H1 (cell line): ENCODE results near the gene UQCR10. TPM values are rescaled to one million over a fixed set of nuclear protein-coding genes. Genes with fewer than 3 reads are reported as not detected.

Source experiments
- CTCF ChIA-PET: fragments of 300-600 bp; sonication (Branson Sonifier 250); formaldehyde crosslinking; loops from one replicate; lab custom pipeline; 2021; ENCODE audit not compliant: partially characterized antibody; lab: Charles Lee
- POLR2A ChIA-PET: fragments of 300-600 bp; sonication (Branson Sonifier 250); formaldehyde crosslinking; loops from one replicate; lab custom pipeline; 2021; ENCODE audit warnings: inconsistent platforms; ENCODE audit not compliant: partially characterized antibody; lab: Charles Lee
- DNase-seq, 2 experiments: peaks; one replicate each; pipeline versions ENCODE4 v3.0.0 to v3.0.0-alpha.2; 2010 to 2022; ENCODE audit warnings: low spot score in 2 of 2, low read depth in 1 of 2, mixed read lengths in 1 of 2
- FAIRE-seq: peaks from 2 replicates; lab custom pipeline; 2011; peaks lifted over from hg19 to GRCh38; lab: Jason Lieb, UNC
- H2AFZ ChIP-seq: 2 replicates; pipeline ENCODE4 v1.8.1; 2012; ENCODE audit warnings: low read length, inconsistent platforms
- H2AK5ac ChIP-seq: 2 replicates; pipeline ENCODE4 v1.6.1; 2013; ENCODE audit warnings: low read depth, low read length
- H2BK120ac ChIP-seq: replicated peaks from 2 replicates; pipeline ENCODE3; 2013; ENCODE audit warnings: low read depth, low read length, inconsistent platforms
- H2BK12ac ChIP-seq: 2 replicates; pipeline ENCODE4 v1.6.1; 2013; ENCODE audit warnings: low read depth, low read length
- H2BK15ac ChIP-seq: 2 replicates; pipeline ENCODE4 v1.6.1; 2013; ENCODE audit warnings: low read length
- H2BK20ac ChIP-seq: 2 replicates; pipeline ENCODE4 v1.6.1; 2013; ENCODE audit warnings: low read length
- H2BK5ac ChIP-seq: 2 replicates; pipeline ENCODE4 v1.6.1; 2013; ENCODE audit warnings: low read depth, low read length
- H3K14ac ChIP-seq: 2 replicates; pipeline ENCODE4 v1.6.1; 2013; ENCODE audit warnings: inconsistent platforms; ENCODE audit not compliant: insufficient read length
- H3K18ac ChIP-seq: 2 replicates; pipeline ENCODE4 v1.6.1; 2013; ENCODE audit warnings: low read length; ENCODE audit errors: extremely low read depth
- H3K23ac ChIP-seq: 2 replicates; pipeline ENCODE4 v1.6.1; 2013; ENCODE audit warnings: inconsistent platforms; ENCODE audit not compliant: insufficient read length
- H3K23me2 ChIP-seq: 2 replicates; pipeline ENCODE4 v1.6.1; 2013; ENCODE audit warnings: low read depth, low read length
- H3K27ac ChIP-seq: 2 replicates; pipeline ENCODE4 v1.6.1; 2011; ENCODE audit warnings: low read depth, low read length, inconsistent platforms
- H3K27me3 ChIP-seq, 4 experiments: replicated peaks in 1 of 4; 1 replicate in 1 of 4; 2 replicates in 3 of 4; pipeline versions ENCODE4 v1.6.1 to v1.8.1; 2011 to 2013; ENCODE audit warnings: low read length in 3 of 4, mild to moderate bottlenecking in 3 of 4, inconsistent platforms in 2 of 4, mixed read lengths in 2 of 4, moderate library complexity in 1 of 4; ENCODE audit not compliant: control insufficient read depth in 3 of 4, insufficient read depth in 3 of 4; ENCODE audit errors: extremely low read depth in 1 of 4
- H3K36me3 ChIP-seq, 4 experiments: 2 replicates each; pipeline versions ENCODE4 v1.6.1 to v1.8.1; 2011 to 2013; ENCODE audit warnings: mild to moderate bottlenecking in 4 of 4, low read length in 3 of 4, moderate library complexity in 2 of 4, control low read depth in 1 of 4, inconsistent platforms in 1 of 4; ENCODE audit not compliant: insufficient read depth in 4 of 4, control insufficient read depth in 2 of 4
- H3K4ac ChIP-seq: replicated peaks from 2 replicates; pipeline ENCODE3; 2013; ENCODE audit warnings: low read length, low read depth, mixed read lengths, inconsistent platforms; ENCODE audit not compliant: insufficient read length
- H3K4me1 ChIP-seq, 4 experiments: replicated peaks in 1 of 4; 1 replicate in 1 of 4; 2 replicates in 3 of 4; pipeline versions ENCODE4 v1.6.1 to v1.8.1; 2011 to 2013; ENCODE audit warnings: low read length in 3 of 4, inconsistent platforms in 2 of 4, mixed read lengths in 1 of 4; ENCODE audit not compliant: insufficient read depth in 4 of 4, control insufficient read depth in 3 of 4
- H3K4me2 ChIP-seq, 2 experiments: 2 replicates each; pipeline versions ENCODE4 v1.6.1 to v1.8.1; 2011 to 2013; ENCODE audit warnings: low read depth in 2 of 2, low read length in 2 of 2, control low read depth in 1 of 2, inconsistent platforms in 1 of 2, mild to moderate bottlenecking in 1 of 2; ENCODE audit not compliant: insufficient read depth in 1 of 2
- H3K4me3 ChIP-seq, 4 experiments: fragments of 200-600, 300-600 bp in 1 of 4; sonication (generic), shearing (Covaris generic), sonication (Bioruptor Twin) in 1 of 4; 2 replicates each; pipeline versions ENCODE4 v1.5.1 to v1.8.1; 2011 to 2016; ENCODE audit warnings: low read length in 4 of 4, low read depth in 3 of 4, control low read depth in 2 of 4, inconsistent platforms in 2 of 4, mild to moderate bottlenecking in 2 of 4, mixed read lengths in 1 of 4, moderate library complexity in 1 of 4; ENCODE audit not compliant: insufficient read depth in 2 of 4; ENCODE audit errors: extremely low read depth in 1 of 4
- H3K56ac ChIP-seq: replicated peaks from 2 replicates; pipeline ENCODE3; 2013; ENCODE audit warnings: low read depth, mild to moderate bottlenecking, mixed read lengths, low read length, inconsistent platforms; ENCODE audit not compliant: insufficient read length
- H3K79me1 ChIP-seq: 2 replicates; pipeline ENCODE4 v1.6.1; 2013; ENCODE audit warnings: low read depth, low read length, control low read depth
- H3K79me2 ChIP-seq, 2 experiments: 2 replicates each; pipeline versions ENCODE4 v1.6.1 to v1.8.1; 2012 to 2013; ENCODE audit warnings: low read length in 2 of 2, mild to moderate bottlenecking in 2 of 2, inconsistent platforms in 1 of 2; ENCODE audit not compliant: insufficient read depth in 2 of 2, control insufficient read depth in 1 of 2
- H3K9ac ChIP-seq, 4 experiments: replicated peaks in 1 of 4; 1 replicate in 1 of 4; 2 replicates in 3 of 4; pipeline versions ENCODE4 v1.6.1 to v1.8.1; 2011 to 2013; ENCODE audit warnings: low read depth in 3 of 4, low read length in 3 of 4, control low read depth in 2 of 4, mild to moderate bottlenecking in 2 of 4, moderate library complexity in 2 of 4, inconsistent platforms in 1 of 4; ENCODE audit errors: extremely low read depth in 1 of 4
- H3K9me3 ChIP-seq, 2 experiments: 2 replicates each; pipeline versions ENCODE4 v1.6.1 to v1.8.1; 2012 to 2013; ENCODE audit warnings: mild to moderate bottlenecking in 2 of 2, moderate library complexity in 2 of 2, control low read depth in 1 of 2, inconsistent platforms in 1 of 2, low read depth in 1 of 2, low read length in 1 of 2, mixed read lengths in 1 of 2; ENCODE audit not compliant: insufficient read depth in 2 of 2
- H4K20me1 ChIP-seq, 2 experiments: replicated peaks in 1 of 2; 2 replicates each; pipeline versions ENCODE3 to v1.8.1; 2011 to 2013; ENCODE audit warnings: inconsistent platforms in 2 of 2, low read length in 2 of 2, mild to moderate bottlenecking in 1 of 2; ENCODE audit not compliant: insufficient read depth in 2 of 2, control insufficient read depth in 1 of 2
- H4K5ac ChIP-seq: 2 replicates; pipeline ENCODE4 v1.6.1; 2013; ENCODE audit warnings: low read length, low read depth, mixed read lengths, inconsistent platforms; ENCODE audit not compliant: insufficient read length
- H4K8ac ChIP-seq: 2 replicates; pipeline ENCODE4 v1.8.0; 2013; ENCODE audit warnings: mild to moderate bottlenecking, moderate library complexity, low read length, inconsistent platforms; ENCODE audit not compliant: insufficient read depth; ENCODE audit errors: extremely low read depth
- H4K91ac ChIP-seq: replicated peaks from 2 replicates; pipeline ENCODE3; 2013; ENCODE audit warnings: low read length, mixed read lengths, inconsistent platforms; ENCODE audit not compliant: insufficient read length
- WGBS, 2 experiments: shearing (Covaris generic) in 1 of 2; methylation state at CpG; one replicate each; pipeline versions ENCODE4 v1.1.6 to v1.1.7; 2013 to 2015; ENCODE audit warnings: low lambda C conversion rate in 2 of 2, mixed read lengths in 2 of 2, inconsistent platforms in 1 of 2, low coverage in 1 of 2, missing lambda C conversion rate in 1 of 2; ENCODE audit not compliant: insufficient replicate concordance in 2 of 2, insufficient coverage in 1 of 2, insufficient read length in 1 of 2; ENCODE audit errors: extremely low coverage in 1 of 2, missing lambda C conversion rate in 1 of 2; 5-methylcytosine and 5-hydroxymethylcytosine counted together
- polyA plus RNA-seq, 7 experiments: library from polyadenylated mRNA; depleted of rRNA in 3 of 7; stranded (reverse) in 5 of 7; unstranded in 2 of 7; fragments of >200 nt in 5 of 7; fragments of 200-250 nt in 2 of 7; gene quantifications; 1 replicate in 5 of 7; 2 replicates in 1 of 7; 4 replicates in 1 of 7; pipeline versions ENCODE4 v1.2.1 to v1.2.3, GENCODE V29; 2011 to 2013; ENCODE audit warnings: missing spikeins in 2 of 7, mixed read lengths in 2 of 7
- total RNA-seq: library from RNA; stranded (reverse); fragmentation: NEBNext Ultra II Directional; extraction: Animal tissue kit (Norgen Biotek cat#: 25700); gene quantifications from 2 replicates; pipeline ENCODE4 v1.2.1, GENCODE V29; 2021

The UQCR10 gene
- total and polyA plus RNA-seq, 2 of the 8 experiments (the other 6 are each of a cell fraction or from before 2014, with no cell fraction given) = 102 to 260 TPM

DNA sequence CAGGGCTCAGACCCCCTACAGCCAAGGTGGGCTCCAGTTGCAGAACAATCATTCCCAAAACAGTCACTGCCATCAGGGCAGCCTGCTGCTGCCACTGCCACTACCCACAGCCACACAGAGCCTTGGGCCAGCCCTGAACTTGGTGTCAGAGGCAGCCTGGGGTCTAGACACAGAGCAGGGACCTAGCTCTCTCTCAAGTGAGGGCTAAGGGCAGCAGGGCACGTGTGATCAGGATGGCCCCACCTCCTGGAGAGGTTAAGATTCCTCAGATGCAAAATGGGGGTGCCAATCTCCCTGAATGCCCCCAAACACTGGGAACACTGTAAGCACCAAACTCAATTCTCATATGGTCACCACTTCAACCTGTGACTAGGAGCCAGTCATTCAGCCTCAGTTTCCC is 31.8 kb upstream of the UQCR10 start:
- H3K27ac ChIP-seq = no peak overlapping the region
- no peak overlapping the region for H2BK5ac ChIP-seq
- no peaks in the 10 kb centered on the region; the same call in 1 of the 2 replicates for H3K79me1 ChIP-seq
- H2AK5ac ChIP-seq = no peak overlapping the region
- no peak for FAIRE-seq
- no peaks in the 10 kb centered on the region for H3K9me3 ChIP-seq
- no peak overlapping the region for H2BK120ac ChIP-seq
- no peaks in the 10 kb centered on the region for H3K23me2 ChIP-seq
- POLR2A ChIA-PET = no interaction called here
- no peak overlapping the region for H3K14ac ChIP-seq
- H3K23ac ChIP-seq = no peak overlapping the region
- no peaks in the 10 kb centered on the region for H3K27me3 ChIP-seq
- H3K4me1 ChIP-seq = peaks cover 0 to 12% (median 7%) of the 10 kb centered on the region in 4 experiments; a peak in 6 of 7 replicates
- H3K9ac ChIP-seq = no peak overlapping the region
- H3K56ac ChIP-seq = no peak overlapping the region
- 63% methylated on average over 1 of the region's 1 CpG; no CpG with 5 or more reads in 1 of the 2 experiments for WGBS, 2 experiments
- H3K4me2 ChIP-seq = no peak overlapping the region
- H4K91ac ChIP-seq = no peak overlapping the region
- H3K18ac ChIP-seq = no peak overlapping the region
- H4K20me1 ChIP-seq = no peaks in the 10 kb centered on the region
- H3K4ac ChIP-seq = no peak overlapping the region
- no peak overlapping the region for H4K5ac ChIP-seq
- CTCF ChIA-PET = interaction anchor here (1.1 kb wide), 1 partner anchor 34 kb away, joined by 3 read pairs; no protein-coding TSS in a partner anchor
- H3K79me2 ChIP-seq = no peaks in the 10 kb centered on the region
- DNase-seq = no peak
- H3K4me3 ChIP-seq = no peak overlapping the region
- no peak overlapping the region for H2AFZ ChIP-seq
- peak overlapping the region; percentile 88; the same call in 1 of the 2 replicates for H2BK15ac ChIP-seq
- H4K8ac ChIP-seq = peak overlapping the region; percentile 19; the same call in 1 of the 2 replicates
- H2BK20ac ChIP-seq = no peak overlapping the region; the same call in 1 of the 2 replicates
- H2BK12ac ChIP-seq = no peak overlapping the region
- H3K36me3 ChIP-seq = no peaks in the 10 kb centered on the region
